Activated CD4-positive, alpha-beta T cell treated with anti-CD3 and anti-CD28 coated beads, Interleukin-2, amount 50 U/mL, for 4 hours (primary cell): ENCODE measurements around the gene PTPN3.

Experiments used
- DNase-seq, 2 experiments: peaks; one replicate each; pipeline ENCODE4 v3.0.0-alpha.2; 2020

PTPN3 gene

GRCh38 chr9:109504689-109505088, 6.6 kb upstream of the PTPN3 start:
- no peak for DNase-seq

- DNase-seq, result no peak
Observed at GRCh38 chr9:109500421-109500974, 2.4 kb upstream of the PTPN3 start.

GRCh38 chr9:109499631-109500410, 1.7 kb upstream of the PTPN3 start:
- no peak for DNase-seq

GRCh38 chr9:109499093-109499630, 1.1 kb upstream of the PTPN3 start:
- DNase-seq, result no peak

GRCh38 chr9:109497226-109498153, 617 bp downstream of the PTPN3 start:
- no peak for DNase-seq

GRCh38 chr9:109496841-109497225, 1.3 kb downstream of the PTPN3 start:
- no peak for DNase-seq

- DNase-seq, result no peak
Observed at GRCh38 chr9:109496218-109496617, 1.9 kb downstream of the PTPN3 start.

- no peak for DNase-seq
Observed at GRCh38 chr9:109493648-109494047, 4.5 kb downstream of the PTPN3 start.

GRCh38 chr9:109491590-109491989, 6.5 kb downstream of the PTPN3 start:
- DNase-seq, result no peak

- no peak for DNase-seq
Observed at GRCh38 chr9:109488791-109489492, 9.2 kb downstream of the PTPN3 start.

- DNase-seq, result no peak
Observed at GRCh38 chr9:109488351-109488750, 9.8 kb downstream of the PTPN3 start.

- DNase-seq, result no peak
Observed at GRCh38 chr9:109487247-109487646, 10.9 kb downstream of the PTPN3 start.

- DNase-seq, result no peak
Observed at GRCh38 chr9:109483744-109484429, 14.2 kb downstream of the PTPN3 start.

- no peak for DNase-seq
Observed at GRCh38 chr9:109482391-109482916, 15.7 kb downstream of the PTPN3 start.

- DNase-seq, result no peak
Observed at GRCh38 chr9:109481856-109482255, 16.3 kb downstream of the PTPN3 start.

- no peak for DNase-seq
Observed at GRCh38 chr9:109479822-109480221, 18.3 kb downstream of the PTPN3 start.

- DNase-seq, result no peak
Observed at GRCh38 chr9:109478665-109479380, 19.3 kb downstream of the PTPN3 start.

- DNase-seq, result no peak
Observed at GRCh38 chr9:109478051-109478563, 20.0 kb downstream of the PTPN3 start.

- DNase-seq, result no peak
Observed at GRCh38 chr9:109477258-109478050, 20.7 kb downstream of the PTPN3 start.

- no peak for DNase-seq
Observed at GRCh38 chr9:109476642-109477257, 21.4 kb downstream of the PTPN3 start.
